Transverse colon (tissue), 4 donors: ENCODE measurements around the gene SHROOM2.

Source experiments
- CTCF ChIP-seq, 5 experiments: fragments of 200-600 bp in 3 of 5; fragments of 450-650 bp in 2 of 5; sonication (generic) in 3 of 5; IDR thresholded peaks; 1 replicate in 2 of 5; 2 replicates in 3 of 5; pipeline ENCODE4 v1.5.1; 2016 to 2017; ENCODE audit warnings: antibody characterized with exemption in 5 of 5, inconsistent platforms in 3 of 5, mild to moderate bottlenecking in 2 of 5, moderate library complexity in 1 of 5
- POLR2AphosphoS5 ChIP-seq, 3 donors: sonication (generic); formaldehyde crosslinking; IDR thresholded peaks; one replicate each; pipeline ENCODE4 v1.6.1; 2016; ENCODE audit warnings: antibody characterized with exemption in 3 of 3

GRCh38 chrX:9906919-9907318 lies 120.7 kb downstream of the SHROOM2 start:
- TF ChIP-seq POLR2AphosphoS5 (IDR thresholded peaks at IDR 0.05): no peak
- TF ChIP-seq CTCF (IDR thresholded peaks at IDR 0.05): no peak
